A549 treated with CORT108297 at 1 μM for 4 hours (cell line): ENCODE data around the gene XCL2. TPM values are rescaled to one million over a fixed set of nuclear protein-coding genes. Genes with fewer than 3 reads are reported as not detected.

Experiments
- total RNA-seq: library from RNA; stranded (reverse); fragments of 200-300 nt; extraction: Qiagen RNA extraction; gene quantifications from 5 replicates; pipeline ENCODE4 v1.2.3, GENCODE V29; 2022

XCL2 gene, protein sequence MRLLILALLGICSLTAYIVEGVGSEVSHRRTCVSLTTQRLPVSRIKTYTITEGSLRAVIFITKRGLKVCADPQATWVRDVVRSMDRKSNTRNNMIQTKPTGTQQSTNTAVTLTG
- total RNA-seq: not detected in 5 replicates

DNA sequence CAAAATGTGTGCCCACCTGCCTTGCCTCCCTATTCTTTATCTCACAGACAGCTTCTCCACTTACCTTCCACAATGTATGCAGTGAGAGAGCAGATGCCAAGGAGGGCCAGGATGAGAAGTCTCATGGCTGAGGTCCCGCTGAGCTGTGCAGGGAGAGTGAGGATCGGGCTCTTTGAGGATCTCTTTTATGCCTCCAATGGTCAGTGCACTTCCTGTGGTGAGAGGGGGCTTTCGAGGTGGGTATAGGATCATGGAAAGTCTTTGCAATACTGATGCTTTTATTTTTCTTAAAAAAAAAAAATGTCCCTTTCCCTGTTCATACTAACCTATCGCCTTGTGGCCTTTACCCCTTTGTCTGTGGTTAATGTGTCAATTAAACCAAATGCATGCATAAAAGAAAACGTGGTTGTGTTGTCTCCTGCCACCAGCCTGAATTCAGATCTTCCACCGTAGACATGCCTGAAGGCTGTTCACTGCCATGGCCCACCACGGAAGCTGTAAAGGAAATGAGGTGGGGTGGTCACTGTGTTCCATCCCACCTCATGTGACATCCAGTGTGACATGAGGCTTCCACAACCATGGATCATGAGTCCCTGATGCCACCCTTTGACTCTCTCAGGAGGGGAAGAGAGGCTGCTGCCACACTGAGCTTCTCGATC lies at the start of gene XCL2:
Gene XCL2 (minus strand): TSS at position 158 of the 659 bp plus-strand sequence. CDS start 33 bp downstream, at position 125.

GRCh38 chr1:168576245-168576688 lies 32.5 kb upstream of the XCL2 start, which contains the start of gene XCL1:
XCL1 (plus strand) TSS chr1:168576605; CDS start chr1:168576638, 33 bp downstream.

Other genes starting within 250 kb of the XCL2 start
- gene XCL1, start 32.6 kb upstream of the XCL2 start, total RNA-seq: not detected in 5 replicates
- gene DPT, start 185.2 kb upstream of the XCL2 start, total RNA-seq: not detected in 5 replicates